ENCODE data around the gene RMDN3.

Gene RMDN3

GRCh38 chr15:40736575-40736974, 18.5 kb downstream of the RMDN3 start:
- H3K27ac ChIP-seq = peak overlapping the region; percentile 28; the same call in 1 of the 2 replicates

GRCh38 chr15:40731034-40731433, 24.0 kb downstream of the RMDN3 start:
- TF ChIP-seq CTCF (conservative IDR thresholded peaks at IDR 0.05; ENCODE audit: low read depth, low read length) = no peak
- Histone ChIP-seq H3K4me2 (peak overlapping the region; percentile 17; the same call in 1 of the 2 replicates), H3K36me3 (ENCODE audit: insufficient read depth) (0 out of 2 replicates have a peak, but pooled peaks cover 3% of the 10 kb centered on the region), H4K20me1 (ENCODE audit: insufficient read depth) (no peaks in the 10 kb centered on the region), H3K4me1 (ENCODE audit: low read depth, poor library complexity, severe bottlenecking) (peaks cover 65% of the 10 kb centered on the region), H3K27me3 (ENCODE audit: insufficient read depth, low read depth) (no peaks in the 10 kb centered on the region), H3K9ac (no peak overlapping the region), H3K4me3 (IDR thresholded peaks at IDR 0.05; ENCODE audit: insufficient read depth, low read depth, low read length) (no peak overlapping the region), H3K79me2 (ENCODE audit: insufficient read depth, low read depth) (no peaks in the 10 kb centered on the region; the same call in 1 of the 2 replicates), H3K27ac (peak overlapping the region; percentile 86), H2AFZ (ENCODE audit: low read depth) (no peak overlapping the region)

More at GRCh38 chr15:40736575-40736974, 18.5 kb downstream of the RMDN3 start:
- Histone ChIP-seq H3K4me2 (peak overlapping the region; percentile 21; the same call in 1 of the 2 replicates), H2AFZ (ENCODE audit: low read depth) (no peak overlapping the region), H3K4me3 (IDR thresholded peaks at IDR 0.05; ENCODE audit: insufficient read depth, low read depth, low read length) (no peak overlapping the region), H3K4me1 (ENCODE audit: low read depth, poor library complexity, severe bottlenecking) (peaks cover 99% of the 10 kb centered on the region), H3K27me3 (ENCODE audit: insufficient read depth, low read depth) (no peaks in the 10 kb centered on the region), H3K36me3 (ENCODE audit: insufficient read depth) (peaks cover 9% of the 10 kb centered on the region; the same call in 1 of the 2 replicates), H3K9ac (no peak overlapping the region), H4K20me1 (ENCODE audit: insufficient read depth) (no peaks in the 10 kb centered on the region), H3K79me2 (ENCODE audit: insufficient read depth, low read depth) (no peaks in the 10 kb centered on the region; the same call in 1 of the 2 replicates)
- TF ChIP-seq CTCF (conservative IDR thresholded peaks at IDR 0.05; ENCODE audit: low read depth, low read length) = no peak

- H3K36me3 ChIP-seq (ENCODE audit: insufficient read depth) = no peaks in the 10 kb centered on the region; the same call in 1 of the 2 replicates
- H2AFZ ChIP-seq (ENCODE audit: low read depth) = no peak overlapping the region
- no peak overlapping the region for H3K9ac ChIP-seq
- H3K4me1 ChIP-seq (ENCODE audit: low read depth, poor library complexity, severe bottlenecking) = peaks cover 38% of the 10 kb centered on the region
- no peak overlapping the region for H3K4me3 ChIP-seq (IDR thresholded peaks at IDR 0.05; ENCODE audit: insufficient read depth, low read depth, low read length)
- no peak overlapping the region for H3K4me2 ChIP-seq
- H3K27me3 ChIP-seq (ENCODE audit: insufficient read depth, low read depth) = no peaks in the 10 kb centered on the region
- H3K27ac ChIP-seq = no peak overlapping the region
- H4K20me1 ChIP-seq (ENCODE audit: insufficient read depth) = no peaks in the 10 kb centered on the region
- TF ChIP-seq CTCF (conservative IDR thresholded peaks at IDR 0.05; ENCODE audit: low read depth, low read length) = no peak
- no peaks in the 10 kb centered on the region for H3K79me2 ChIP-seq (ENCODE audit: insufficient read depth, low read depth)
Observed at GRCh38 chr15:40723919-40724318, 31.1 kb downstream of the RMDN3 start.

- Histone ChIP-seq H3K27me3 (ENCODE audit: insufficient read depth, low read depth) (no peaks in the 10 kb centered on the region), H3K36me3 (ENCODE audit: insufficient read depth) (no peaks in the 10 kb centered on the region; the same call in 1 of the 2 replicates), H3K4me2 (no peak overlapping the region), H3K9ac (no peak overlapping the region), H3K79me2 (ENCODE audit: insufficient read depth, low read depth) (no peaks in the 10 kb centered on the region), H2AFZ (ENCODE audit: low read depth) (no peak overlapping the region), H4K20me1 (ENCODE audit: insufficient read depth) (no peaks in the 10 kb centered on the region), H3K4me3 (IDR thresholded peaks at IDR 0.05; ENCODE audit: insufficient read depth, low read depth, low read length) (no peak overlapping the region), H3K4me1 (ENCODE audit: low read depth, poor library complexity, severe bottlenecking) (peaks cover 38% of the 10 kb centered on the region), H3K27ac (no peak overlapping the region)
- no peak for TF ChIP-seq CTCF (conservative IDR thresholded peaks at IDR 0.05; ENCODE audit: low read depth, low read length)
Observed at GRCh38 chr15:40722934-40723333, 32.1 kb downstream of the RMDN3 start.
